Measurements from ENCODE around the gene EYA4.

EYA4 gene

GRCh38 chr6:133291671-133292070, 50.5 kb downstream of the EYA4 start:
- DNase-seq (ENCODE audit: low read depth), result no peak

- no peak for DNase-seq (ENCODE audit: low read depth)
Observed at GRCh38 chr6:133297657-133298056, 56.5 kb downstream of the EYA4 start.

- no peak for DNase-seq (ENCODE audit: low read depth)
Observed at GRCh38 chr6:133298335-133298734, 57.2 kb downstream of the EYA4 start.

GRCh38 chr6:133298801-133299200, 57.6 kb downstream of the EYA4 start:
- DNase-seq (ENCODE audit: low read depth), result no peak

GRCh38 chr6:133300896-133301295, 59.7 kb downstream of the EYA4 start:
- DNase-seq (ENCODE audit: low read depth), result no peak

GRCh38 chr6:133301835-133302234, 60.7 kb downstream of the EYA4 start:
- DNase-seq (ENCODE audit: low read depth), result no peak

GRCh38 chr6:133306931-133307330, 65.8 kb downstream of the EYA4 start:
- no peak for DNase-seq (ENCODE audit: low read depth)

- no peak for DNase-seq (ENCODE audit: low read depth)
Observed at GRCh38 chr6:133309579-133309978, 68.4 kb downstream of the EYA4 start.

- no peak for DNase-seq (ENCODE audit: low read depth)
Observed at GRCh38 chr6:133312006-133312405, 70.8 kb downstream of the EYA4 start.

- DNase-seq (ENCODE audit: low read depth), result no peak
Observed at GRCh38 chr6:133313068-133313467, 71.9 kb downstream of the EYA4 start.

GRCh38 chr6:133314947-133315346, 73.8 kb downstream of the EYA4 start:
- DNase-seq (ENCODE audit: low read depth), result no peak

GRCh38 chr6:133315811-133316210, 74.7 kb downstream of the EYA4 start:
- DNase-seq (ENCODE audit: low read depth), result no peak

GRCh38 chr6:133317704-133318103, 76.5 kb downstream of the EYA4 start:
- no peak for DNase-seq (ENCODE audit: low read depth)

GRCh38 chr6:133326584-133326983, 85.4 kb downstream of the EYA4 start:
- DNase-seq (ENCODE audit: low read depth), result no peak

- no peak for DNase-seq (ENCODE audit: low read depth)
Observed at GRCh38 chr6:133333852-133334251, 92.7 kb downstream of the EYA4 start.

- DNase-seq (ENCODE audit: low read depth), result no peak
Observed at GRCh38 chr6:133337308-133337707, 96.2 kb downstream of the EYA4 start.

GRCh38 chr6:133339543-133340384, 98.6 kb downstream of the EYA4 start:
- no peak for DNase-seq (ENCODE audit: low read depth)

GRCh38 chr6:133340557-133340956, 99.4 kb downstream of the EYA4 start:
- DNase-seq (ENCODE audit: low read depth), result no peak

- no peak for DNase-seq (ENCODE audit: low read depth)
Observed at GRCh38 chr6:133341607-133342158, 100.5 kb downstream of the EYA4 start.

GRCh38 chr6:133343220-133343619, 102.1 kb downstream of the EYA4 start:
- no peak for DNase-seq (ENCODE audit: low read depth)

GRCh38 chr6:133348846-133349245, 107.7 kb downstream of the EYA4 start:
- DNase-seq (ENCODE audit: low read depth), result no peak

- no peak for DNase-seq (ENCODE audit: low read depth)
Observed at GRCh38 chr6:133350928-133351327, 109.8 kb downstream of the EYA4 start.

GRCh38 chr6:133352046-133352445, 110.9 kb downstream of the EYA4 start:
- no peak for DNase-seq (ENCODE audit: low read depth)

- DNase-seq (ENCODE audit: low read depth), result no peak
Observed at GRCh38 chr6:133353061-133353460, 111.9 kb downstream of the EYA4 start.

Data from activated T-cell treated with anti-CD3 and anti-CD28 coated beads for 24 hours (primary cell).